OCI-M1 (cell line): ENCODE results near the gene BMAL2.

Experiments
- DNase-seq: peaks from one replicate; lab custom pipeline; 2025; lab: John Stamatoyannopoulos, UW

The BMAL2 gene

GRCh38 chr12:27332714-27333402, at the start of gene BMAL2:
BMAL2 (plus strand) TSS chr12:27332836; CDS start chr12:27333073, 237 bp downstream.
- peak; percentile 36 for DNase-seq

GRCh38 chr12:27284021-27284420, 48.6 kb upstream of the BMAL2 start:
- no peak for DNase-seq

- no peak for DNase-seq
These were observed 47.9 kb upstream of the BMAL2 start for GRCh38 chr12:27284751-27285150.

GRCh38 chr12:27285403-27285802, 47.2 kb upstream of the BMAL2 start:
- DNase-seq: no peak

- no peak for DNase-seq
These were observed 43.2 kb upstream of the BMAL2 start for GRCh38 chr12:27289414-27289813.

- DNase-seq: no peak
These were observed 42.0 kb upstream of the BMAL2 start for GRCh38 chr12:27290501-27291168.

- DNase-seq: no peak
These were observed 40.8 kb upstream of the BMAL2 start for GRCh38 chr12:27291862-27292261.

- no peak for DNase-seq
These were observed 39.9 kb upstream of the BMAL2 start for GRCh38 chr12:27292718-27293117.

- no peak for DNase-seq
These were observed 39.2 kb upstream of the BMAL2 start for GRCh38 chr12:27293463-27293862.

- DNase-seq: no peak
These were observed 36.0 kb upstream of the BMAL2 start for GRCh38 chr12:27296674-27297073.

- DNase-seq: no peak
These were observed 35.1 kb upstream of the BMAL2 start for GRCh38 chr12:27297566-27297965.

- DNase-seq: no peak
These were observed 33.5 kb upstream of the BMAL2 start for GRCh38 chr12:27299102-27299501.

GRCh38 chr12:27300226-27300625, 32.4 kb upstream of the BMAL2 start:
- no peak for DNase-seq

GRCh38 chr12:27303139-27304111, 29.2 kb upstream of the BMAL2 start:
- DNase-seq: no peak

GRCh38 chr12:27304856-27305255, 27.8 kb upstream of the BMAL2 start:
- DNase-seq: no peak

- peak; percentile 73 for DNase-seq
These were observed 26.8 kb upstream of the BMAL2 start for GRCh38 chr12:27305673-27306456.

GRCh38 chr12:27309293-27309994, 23.2 kb upstream of the BMAL2 start:
- no peak for DNase-seq

- DNase-seq: no peak
These were observed 22.7 kb upstream of the BMAL2 start for GRCh38 chr12:27309995-27310315.

- no peak for DNase-seq
These were observed 15.7 kb upstream of the BMAL2 start for GRCh38 chr12:27316947-27317346.

- DNase-seq: no peak
These were observed 13.2 kb upstream of the BMAL2 start for GRCh38 chr12:27319409-27319808.

- DNase-seq: no peak
These were observed 12.8 kb upstream of the BMAL2 start for GRCh38 chr12:27319848-27320247.
